Endothelial cell of umbilical vein (primary cell): ENCODE data around the gene VGLL4.
"Not testable (repeated sequence)": the region's sequence is repeated elsewhere in the genome, so short reads cannot be mapped to it uniquely, and the experiment has no call there.

Experiments
- CTCF ChIP-seq, 2 donors: IDR thresholded peaks; 1 replicate in 1 of 2; 2 replicates in 1 of 2; pipeline ENCODE4 v1.5.1; 2011; ENCODE audit warnings: low read length in 2 of 2, mild to moderate bottlenecking in 2 of 2, moderate library complexity in 2 of 2, control low read depth in 1 of 2, inconsistent platforms in 1 of 2, low read depth in 1 of 2; ENCODE audit not compliant: insufficient read depth in 1 of 2; ENCODE audit errors: extremely low read depth in 1 of 2
- EZH2 ChIP-seq: IDR thresholded peaks from 2 replicates; pipeline ENCODE4 v1.6.1; 2012; ENCODE audit warnings: borderline replicate concordance, low read depth, mild to moderate bottlenecking, moderate library complexity, low read length, inconsistent platforms; ENCODE audit not compliant: severe bottlenecking
- POLR2AphosphoS5 ChIP-seq: IDR thresholded peaks from 2 replicates; pipeline ENCODE4 v1.6.1; 2012; ENCODE audit warnings: low read depth, mild to moderate bottlenecking, control low read depth, low read length, moderate library complexity; ENCODE audit not compliant: insufficient read depth

GRCh38 chr3:11595024-11595423 lies 48.7 kb downstream of the VGLL4 start:
- not testable (repeated sequence) for TF ChIP-seq CTCF (IDR thresholded peaks at IDR 0.05; ENCODE audit: extremely low read depth in 1 of 2, insufficient read depth in 1 of 2, low read depth in 1 of 2, low read length in 2 of 2); EZH2; POLR2AphosphoS5
